HG02642 (cell line): ENCODE results near the gene PI4KA.

ENCODE experiments used
- ATAC-seq: cut with Tn5 transposase; IDR thresholded peaks from one replicate; pipeline ENCODE4 v1.9.1; 2021; ENCODE audit warnings: mild to moderate bottlenecking; ENCODE audit not compliant: unreplicated experiment, poor library complexity

Gene PI4KA

DNA sequence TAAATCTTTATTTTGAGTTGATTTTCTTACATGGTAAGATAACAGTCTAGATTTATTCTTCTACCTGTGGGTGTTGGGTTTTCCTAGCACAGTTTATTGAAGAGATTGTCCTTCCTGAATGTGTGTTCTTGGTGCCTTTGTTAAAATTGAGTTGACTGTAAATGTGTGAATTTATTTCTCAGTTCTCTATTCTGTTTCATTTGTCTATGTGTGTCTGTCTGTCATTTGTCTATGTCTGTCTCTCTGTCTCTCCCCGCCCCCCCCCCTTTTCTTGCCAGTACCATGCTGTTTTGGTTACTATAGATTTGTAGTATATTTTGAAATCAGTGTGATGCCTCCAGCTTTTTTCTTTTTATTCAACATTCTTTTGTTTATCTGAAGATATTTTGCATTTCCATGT lies 199.4 kb downstream of the PI4KA start:
- no peak for ATAC-seq

GRCh38 chr22:20658433-20659222 lies 200.0 kb downstream of the PI4KA start:
- no peak for ATAC-seq

DNA sequence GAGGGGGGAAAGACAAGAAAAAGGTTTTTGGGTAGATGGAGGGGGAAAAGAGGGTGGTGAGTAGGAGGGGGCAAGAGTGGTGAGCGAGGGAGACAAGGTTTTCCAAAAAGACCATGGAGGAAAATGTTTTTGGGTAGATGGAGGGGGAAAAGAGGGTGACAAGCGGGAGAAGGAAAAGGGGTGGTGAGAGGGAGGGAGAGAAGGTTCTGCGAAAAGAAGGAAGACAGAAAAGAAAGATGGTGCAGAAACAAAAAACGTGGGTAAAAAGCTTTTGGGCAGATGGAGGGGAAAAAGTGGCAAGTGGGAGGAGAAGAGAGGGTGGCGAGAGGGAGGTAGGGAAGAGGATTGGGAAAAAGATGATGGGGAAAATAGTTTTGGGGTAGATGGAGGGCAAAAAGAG lies 200.6 kb downstream of the PI4KA start:
- no peak for ATAC-seq
